Fibroblast of mammary gland (primary cell): Measurements from ENCODE around the gene NR1I2.

Experiments used
- DNase-seq: peaks from one replicate; pipeline ENCODE4 v3.0.0-alpha.2; 2010; ENCODE audit warnings: low read depth
- H3K4me3 ChIP-seq: 2 replicates; pipeline ENCODE4 v1.5.1; 2011; ENCODE audit warnings: low read depth, mild to moderate bottlenecking, low read length, moderate library complexity; ENCODE audit not compliant: control insufficient read depth
- CTCF ChIP-seq: conservative IDR thresholded peaks from 2 replicates; pipeline ENCODE4 v1.5.1; 2011; ENCODE audit warnings: low read depth, low read length, inconsistent platforms; ENCODE audit not compliant: control insufficient read depth, insufficient read depth

NR1I2 gene

GRCh38 chr3:119841808-119842471 is 60.0 kb downstream of the NR1I2 start:
- TF ChIP-seq CTCF: no peak
- H3K4me3 ChIP-seq: no peak overlapping the region
- DNase-seq: no peak

GRCh38 chr3:119849126-119849525 is 67.2 kb downstream of the NR1I2 start:
- no peak for TF ChIP-seq CTCF
- DNase-seq: no peak
- H3K4me3 ChIP-seq: no peak overlapping the region

- no peak for DNase-seq
- TF ChIP-seq CTCF: no peak
- no peak overlapping the region for H3K4me3 ChIP-seq
Measured at GRCh38 chr3:119856695-119857094, 74.8 kb downstream of the NR1I2 start.

GRCh38 chr3:119858957-119859356 is 77.1 kb downstream of the NR1I2 start:
- no peak for TF ChIP-seq CTCF
- DNase-seq: no peak
- no peak overlapping the region for H3K4me3 ChIP-seq

GRCh38 chr3:119859728-119860127 is 77.8 kb downstream of the NR1I2 start:
- TF ChIP-seq CTCF: no peak
- DNase-seq: no peak
- H3K4me3 ChIP-seq: no peak overlapping the region

GRCh38 chr3:119861681-119862080 is 79.8 kb downstream of the NR1I2 start:
- DNase-seq: no peak
- TF ChIP-seq CTCF: no peak
- H3K4me3 ChIP-seq: no peak overlapping the region

- no peak for TF ChIP-seq CTCF
- no peak for DNase-seq
- H3K4me3 ChIP-seq: no peak overlapping the region
Measured at GRCh38 chr3:119862616-119863015, 80.7 kb downstream of the NR1I2 start.
